GM12878 (cell line): ENCODE data around the gene SLC4A8. TPM values are rescaled to one million over a fixed set of nuclear protein-coding genes. Genes with fewer than 3 reads are reported as not detected.

Experiments used
- ATAC-seq: fragments of 200-7000 bp; cut with Tn5 transposase; 3 replicates; pipeline ENCODE4 v1.9.1; 2020; ENCODE audit warnings: mild to moderate bottlenecking, moderate library complexity
- BruUV-seq: library from RNA; stranded (reverse); fragments of 400-500 nt; replicated peaks from 2 replicates; lab custom pipeline; 2021; lab: Mats Ljungman, UMichigan
- CTCF ChIA-PET: fragments of 300-600 bp; sonication (Branson Sonifier 250); formaldehyde crosslinking; extraction: SDS; loops from one replicate; lab custom pipeline; 2021; ENCODE audit warnings: inconsistent platforms; lab: Yijun Ruan, JAX
- POLR2A ChIA-PET: fragments of 350-600 bp; formaldehyde crosslinking; extraction: SDS; loops from one replicate; lab custom pipeline; 2021; ENCODE audit warnings: inconsistent platforms; lab: Charles Lee
- RAD21 ChIA-PET: fragments of 300-600 bp; sonication (Branson Sonifier 250); formaldehyde crosslinking; loops from one replicate; lab custom pipeline; 2023; ENCODE audit warnings: antibody characterized with exemption; ENCODE audit not compliant: unreplicated experiment; lab: Charles Lee
- SMC1A ChIA-PET: fragments of 300-600 bp; sonication (Branson Sonifier 250); formaldehyde crosslinking; loops from one replicate; lab custom pipeline; 2023; ENCODE audit not compliant: unreplicated experiment, uncharacterized antibody; lab: Charles Lee
- DNase-seq: peaks from one replicate; pipeline ENCODE4 v3.0.0-alpha.2; 2011; ENCODE audit warnings: low read depth, low spot score
- FAIRE-seq: peaks from 3 replicates; lab custom pipeline; 2011; peaks lifted over from hg19 to GRCh38; lab: Jason Lieb, UNC
- H2AFZ ChIP-seq: 2 replicates; pipeline ENCODE4 v1.6.0; 2011; ENCODE audit warnings: low read depth, low read length, control low read depth; ENCODE audit not compliant: control insufficient read depth
- H3K27ac ChIP-seq: 2 replicates; pipeline ENCODE4 v1.5.1; 2011; ENCODE audit warnings: control low read depth; ENCODE audit not compliant: control insufficient read depth, insufficient read depth
- H3K27me3 ChIP-seq, 2 experiments: replicated peaks in 1 of 2; 2 replicates each; pipeline versions ENCODE4 v1.6.0 to v1.6.1; 2011; ENCODE audit warnings: low read length in 1 of 2; ENCODE audit not compliant: control insufficient read depth in 2 of 2, insufficient read depth in 2 of 2
- H3K36me3 ChIP-seq, 2 experiments: 2 replicates each; pipeline ENCODE4 v1.5.1; 2011; ENCODE audit warnings: low read length in 1 of 2; ENCODE audit not compliant: control insufficient read depth in 2 of 2, insufficient read depth in 2 of 2
- H3K4me1 ChIP-seq: 2 replicates; pipeline ENCODE4 v1.6.1; 2011; ENCODE audit warnings: mild to moderate bottlenecking, low read length, moderate library complexity, mixed read lengths; ENCODE audit not compliant: control insufficient read depth, insufficient read depth
- H3K4me2 ChIP-seq: 2 replicates; pipeline ENCODE4 v1.6.0; 2011; ENCODE audit warnings: control low read depth; ENCODE audit not compliant: control insufficient read depth, insufficient read depth
- H3K4me3 ChIP-seq: fragments of 200-600 bp; sonication (generic); 2 replicates; pipeline ENCODE4 v1.5.1; 2016
- H3K79me2 ChIP-seq: 2 replicates; pipeline ENCODE4 v1.6.0; 2011; ENCODE audit warnings: low read length; ENCODE audit not compliant: control insufficient read depth, insufficient read depth
- H3K9ac ChIP-seq: 2 replicates; pipeline ENCODE4 v1.8.0; 2011; ENCODE audit warnings: low read length, control low read depth, mixed read lengths; ENCODE audit not compliant: control insufficient read depth, insufficient read depth
- H3K9me3 ChIP-seq: replicated peaks from 3 replicates; pipeline ENCODE4 v1.5.1; 2011; ENCODE audit warnings: mild to moderate bottlenecking, low read length; ENCODE audit not compliant: control insufficient read depth, insufficient read depth
- H4K20me1 ChIP-seq: 2 replicates; pipeline ENCODE4 v1.6.0; 2011; ENCODE audit not compliant: control insufficient read depth, insufficient read depth
- BRCA1 ChIP-seq: IDR thresholded peaks from 2 replicates; pipeline ENCODE4 v1.6.1; 2011; ENCODE audit warnings: low read depth, low read length, improper control_type of control experiment
- ESRRA ChIP-seq: IDR thresholded peaks from 2 replicates; pipeline ENCODE4 v1.6.1; 2012; ENCODE audit warnings: mild to moderate bottlenecking, low read length, improper control_type of control experiment
- MYC ChIP-seq: IDR thresholded peaks from 2 replicates; pipeline ENCODE4 v1.6.1; 2011; ENCODE audit warnings: mild to moderate bottlenecking, low read length, moderate library complexity, inconsistent platforms; ENCODE audit not compliant: insufficient read depth, insufficient replicate concordance, insufficient read length, severe bottlenecking
- NFYB ChIP-seq: IDR thresholded peaks from 2 replicates; pipeline ENCODE4 v1.6.1; 2011; ENCODE audit warnings: low read depth, mild to moderate bottlenecking, low read length, improper control_type of control experiment, moderate library complexity; ENCODE audit not compliant: insufficient read depth
- SUPT20H ChIP-seq: IDR thresholded peaks from 2 replicates; pipeline ENCODE4 v1.6.1; 2011; ENCODE audit warnings: low read depth, mild to moderate bottlenecking, low read length, moderate library complexity, borderline replicate concordance; ENCODE audit not compliant: control insufficient read depth
- WGBS: methylation state at CpG from one replicate; pipeline ENCODE4 v1.1.6; 2016; ENCODE audit warnings: low lambda C conversion rate; ENCODE audit not compliant: insufficient replicate concordance, insufficient coverage; ENCODE audit errors: missing lambda C conversion rate; 5-methylcytosine and 5-hydroxymethylcytosine counted together
- in situ Hi-C: fragments of 300-500 bp; cut with MboI; formaldehyde crosslinking; loops from 9 replicates; pipeline ENCODE4 v1.14.3; 2018; ENCODE audit warnings: mixed read lengths
- intact Hi-C: fragments of 100-400 bp; cut with micrococcal nuclease; formaldehyde crosslinking; loops from one replicate; pipeline ENCODE4 v1.14.2; 2022; ENCODE audit not compliant: unreplicated experiment
- polyA plus RNA-seq, 11 experiments: library from polyadenylated mRNA; depleted of rRNA in 4 of 11; unstranded in 6 of 11; stranded (reverse) in 5 of 11; fragments of >200 nt; fragmentation: Nextera tagmentation in 4 of 11; fragmentation: Illumina TruSeq in 1 of 11; extraction: Ambion mirVana in 4 of 11; extraction: Trizol in 1 of 11; gene quantifications; 1 replicate in 1 of 11; 2 replicates in 10 of 11; pipeline versions ENCODE4 v1.2.1 to v1.2.3, GENCODE V29; 2011 to 2016; ENCODE audit warnings: inconsistent platforms in 2 of 11, missing spikeins in 2 of 11, low read depth in 1 of 11
- total RNA-seq, 4 experiments: library from RNA; depleted of rRNA in 3 of 4; stranded (reverse); fragments of >200 nt in 3 of 4; fragmentation: Illumina TruSeq in 1 of 4; extraction: Trizol in 1 of 4; gene quantifications; 2 replicates each; pipeline versions ENCODE4 v1.2.1 to v1.2.3, GENCODE V29; 2013 to 2021
- TF ChIP-seq, protein P1 (sequence below): IDR thresholded peaks from 2 replicates; pipeline ENCODE4 v1.6.1; 2012; ENCODE audit warnings: low read length, inconsistent platforms
- TF ChIP-seq, protein P2 (sequence below): fragments of 450-650 bp; formaldehyde crosslinking; IDR thresholded peaks from 2 replicates; pipeline ENCODE4 v1.5.0; 2022; ENCODE audit warnings: mild to moderate bottlenecking, missing genetic modification characterization
- TF ChIP-seq, protein P3 (sequence below): IDR thresholded peaks from 2 replicates; pipeline ENCODE4 v1.6.1; 2012; ENCODE audit warnings: low read depth, low read length, improper control_type of control experiment

The SLC4A8 gene
- total and polyA plus RNA-seq, 10 of the 15 experiments (the other 5 are each of a cell fraction or from before 2014, with no cell fraction given): 1.4 to 7.7 (median 3.7) TPM

- Histone ChIP-seq H3K79me2 (no peaks in the 10 kb centered on the region), H3K27me3 (no peaks in the 10 kb centered on the region)
- POLR2A ChIA-PET: no interaction called here
- FAIRE-seq: peak; percentile 76
- TF ChIP-seq BRCA1: no peak
- TF ChIP-seq MYC: no peak
- TF ChIP-seq, protein P1, sequence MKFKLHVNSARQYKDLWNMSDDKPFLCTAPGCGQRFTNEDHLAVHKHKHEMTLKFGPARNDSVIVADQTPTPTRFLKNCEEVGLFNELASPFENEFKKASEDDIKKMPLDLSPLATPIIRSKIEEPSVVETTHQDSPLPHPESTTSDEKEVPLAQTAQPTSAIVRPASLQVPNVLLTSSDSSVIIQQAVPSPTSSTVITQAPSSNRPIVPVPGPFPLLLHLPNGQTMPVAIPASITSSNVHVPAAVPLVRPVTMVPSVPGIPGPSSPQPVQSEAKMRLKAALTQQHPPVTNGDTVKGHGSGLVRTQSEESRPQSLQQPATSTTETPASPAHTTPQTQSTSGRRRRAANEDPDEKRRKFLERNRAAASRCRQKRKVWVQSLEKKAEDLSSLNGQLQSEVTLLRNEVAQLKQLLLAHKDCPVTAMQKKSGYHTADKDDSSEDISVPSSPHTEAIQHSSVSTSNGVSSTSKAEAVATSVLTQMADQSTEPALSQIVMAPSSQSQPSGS: no peak
- TF ChIP-seq, protein P2, sequence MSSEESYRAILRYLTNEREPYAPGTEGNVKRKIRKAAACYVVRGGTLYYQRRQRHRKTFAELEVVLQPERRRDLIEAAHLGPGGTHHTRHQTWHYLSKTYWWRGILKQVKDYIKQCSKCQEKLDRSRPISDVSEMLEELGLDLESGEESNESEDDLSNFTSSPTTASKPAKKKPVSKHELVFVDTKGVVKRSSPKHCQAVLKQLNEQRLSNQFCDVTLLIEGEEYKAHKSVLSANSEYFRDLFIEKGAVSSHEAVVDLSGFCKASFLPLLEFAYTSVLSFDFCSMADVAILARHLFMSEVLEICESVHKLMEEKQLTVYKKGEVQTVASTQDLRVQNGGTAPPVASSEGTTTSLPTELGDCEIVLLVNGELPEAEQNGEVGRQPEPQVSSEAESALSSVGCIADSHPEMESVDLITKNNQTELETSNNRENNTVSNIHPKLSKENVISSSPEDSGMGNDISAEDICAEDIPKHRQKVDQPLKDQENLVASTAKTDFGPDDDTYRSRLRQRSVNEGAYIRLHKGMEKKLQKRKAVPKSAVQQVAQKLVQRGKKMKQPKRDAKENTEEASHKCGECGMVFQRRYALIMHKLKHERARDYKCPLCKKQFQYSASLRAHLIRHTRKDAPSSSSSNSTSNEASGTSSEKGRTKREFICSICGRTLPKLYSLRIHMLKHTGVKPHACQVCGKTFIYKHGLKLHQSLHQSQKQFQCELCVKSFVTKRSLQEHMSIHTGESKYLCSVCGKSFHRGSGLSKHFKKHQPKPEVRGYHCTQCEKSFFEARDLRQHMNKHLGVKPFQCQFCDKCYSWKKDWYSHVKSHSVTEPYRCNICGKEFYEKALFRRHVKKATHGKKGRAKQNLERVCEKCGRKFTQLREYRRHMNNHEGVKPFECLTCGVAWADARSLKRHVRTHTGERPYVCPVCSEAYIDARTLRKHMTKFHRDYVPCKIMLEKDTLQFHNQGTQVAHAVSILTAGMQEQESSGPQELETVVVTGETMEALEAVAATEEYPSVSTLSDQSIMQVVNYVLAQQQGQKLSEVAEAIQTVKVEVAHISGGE: no peak
- TF ChIP-seq ESRRA: no peak
- no peak for TF ChIP-seq SUPT20H
- TF ChIP-seq, protein P3, sequence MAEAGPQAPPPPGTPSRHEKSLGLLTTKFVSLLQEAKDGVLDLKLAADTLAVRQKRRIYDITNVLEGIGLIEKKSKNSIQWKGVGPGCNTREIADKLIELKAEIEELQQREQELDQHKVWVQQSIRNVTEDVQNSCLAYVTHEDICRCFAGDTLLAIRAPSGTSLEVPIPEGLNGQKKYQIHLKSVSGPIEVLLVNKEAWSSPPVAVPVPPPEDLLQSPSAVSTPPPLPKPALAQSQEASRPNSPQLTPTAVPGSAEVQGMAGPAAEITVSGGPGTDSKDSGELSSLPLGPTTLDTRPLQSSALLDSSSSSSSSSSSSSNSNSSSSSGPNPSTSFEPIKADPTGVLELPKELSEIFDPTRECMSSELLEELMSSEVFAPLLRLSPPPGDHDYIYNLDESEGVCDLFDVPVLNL: no peak
- no peak for TF ChIP-seq NFYB
- TF ChIP-seq, all 136 proteins: peak for 0
- in situ Hi-C loops: loop anchor here (5.0 to 10.0 kb wide), 2 partner anchors 103 to 451 kb away; no protein-coding TSS in a partner anchor
- intact Hi-C loops: loop anchor here (5.0 to 10.0 kb wide), 2 partner anchors 168 to 561 kb away; partner anchors contain the start of gene SCN8A
- DNase-seq (no peak), ATAC-seq (no peak)
- Histone ChIP-seq H4K20me1 (no peaks in the 10 kb centered on the region), H2AFZ (peak overlapping the region; percentile 90), H3K4me3 (peak overlapping the region; percentile 71), H3K4me2 (peak overlapping the region; percentile 68), H3K27ac (no peak overlapping the region), H3K36me3 (no peaks in the 10 kb centered on the region), H3K9ac (no peak overlapping the region), H3K4me1 (peaks cover 3% of the 10 kb centered on the region; the same call in 1 of the 2 replicates), H3K9me3 (no peaks in the 10 kb centered on the region)
- CTCF ChIA-PET: interaction anchor here (0.9 to 14.2 kb wide), 6 partner anchors 9 to 108 kb away, joined by 3 to 183 read pairs (median 6); no protein-coding TSS in a partner anchor
- WGBS: 40% methylated on average over 10 of the region's 10 CpGs
- RAD21 ChIA-PET: interaction anchor here (1.1 to 2.0 kb wide), 3 partner anchors 104 to 253 kb away, joined by 3 to 6 read pairs (median 4); no protein-coding TSS in a partner anchor
- no TSS peak for BruUV-seq
- SMC1A ChIA-PET: interaction anchor here (0.7 to 1.3 kb wide), 7 partner anchors 38 to 109 kb away, joined by 3 to 6 read pairs (median 3); no protein-coding TSS in a partner anchor
Observed at GRCh38 chr12:51424094-51424661, 453 bp upstream of the SLC4A8 start.
